Type B pancreatic cell (in vitro differentiated cells): Measurements from ENCODE around the gene SH3RF3. TPM values are rescaled to one million over a fixed set of nuclear protein-coding genes. Genes with fewer than 3 reads are reported as not detected.

Source experiments
- DNase-seq: peaks from one replicate; pipeline ENCODE4 v3.0.0; 2021; ENCODE audit warnings: mixed read lengths; ENCODE audit not compliant: unreplicated experiment; ENCODE audit errors: extremely low spot score
- H3K27ac Mint-ChIP-seq: 2 replicates; pipeline ENCODE4 v1.8.0; 2021; ENCODE audit warnings: mild to moderate bottlenecking, mixed read lengths
- H3K27me3 Mint-ChIP-seq: 2 replicates; pipeline ENCODE4 v1.8.0; 2021; ENCODE audit warnings: mixed read lengths
- H3K36me3 Mint-ChIP-seq: 2 replicates; pipeline ENCODE4 v1.8.0; 2021; ENCODE audit warnings: mixed read lengths
- H3K4me1 Mint-ChIP-seq: one replicate; pipeline ENCODE4 v1.8.0; 2021; ENCODE audit warnings: mixed read lengths; ENCODE audit not compliant: unreplicated experiment
- H3K4me3 Mint-ChIP-seq: 2 replicates; pipeline ENCODE4 v1.8.0; 2021; ENCODE audit warnings: mild to moderate bottlenecking, mixed read lengths
- H3K9me3 Mint-ChIP-seq: 2 replicates; pipeline ENCODE4 v1.8.0; 2021; ENCODE audit warnings: mixed read lengths
- microRNA-seq: library from miRNA; unstranded; fragments of <30 nt; microRNA quantifications from one replicate; pipeline ENCODE4, GENCODE V29; 2020
- total RNA-seq: library from RNA; stranded (reverse); gene quantifications from 2 replicates; pipeline ENCODE4 v1.2.1, GENCODE V29; 2021; ENCODE audit warnings: low replicate concordance
- TF ChIP-seq, protein P1 (sequence below): fragments of 200-600 bp; sonication (generic); conservative IDR thresholded peaks from 2 replicates; pipeline ENCODE4 v1.5.0; 2021; ENCODE audit warnings: antibody characterized with exemption, mild to moderate bottlenecking

SH3RF3 gene
- total RNA-seq, 1 donor from 2014 or later: 13.9 TPM

DNA sequence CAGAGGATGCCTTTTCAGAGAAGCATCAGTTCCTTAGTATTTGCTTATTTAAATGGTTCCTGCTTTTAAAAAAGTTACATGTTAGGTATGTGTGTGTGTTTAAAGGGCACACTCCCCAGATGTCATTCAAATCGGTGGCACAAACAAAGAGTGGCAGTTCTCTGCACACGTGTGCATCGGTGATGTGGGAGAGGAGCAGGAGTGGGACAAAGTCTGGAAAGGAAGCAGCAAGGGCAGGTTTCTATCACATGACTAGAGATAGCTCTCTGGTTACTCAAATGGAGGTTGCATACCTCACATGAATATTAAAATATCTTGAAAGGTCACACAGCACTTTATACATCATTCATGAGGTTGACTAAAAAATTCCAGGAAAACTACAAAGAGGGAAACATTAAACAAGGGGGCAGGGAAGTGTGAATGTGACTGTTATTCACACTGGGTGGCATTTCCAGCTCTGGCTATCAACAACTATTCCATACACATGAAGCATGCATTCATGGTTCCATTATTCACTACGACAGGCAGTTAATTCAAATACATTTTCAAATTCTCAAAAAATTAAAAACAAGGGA lies 420.1 kb downstream of the SH3RF3 start:
- Mint-ChIP-seq H3K27ac (no peak overlapping the region), H3K4me3 (no peak overlapping the region), H3K9me3 (no peaks in the 10 kb centered on the region), H3K27me3 (no peaks in the 10 kb centered on the region), H3K4me1 (peaks cover 6% of the 10 kb centered on the region), H3K36me3 (peaks cover 29% of the 10 kb centered on the region)
- TF ChIP-seq, protein P1, sequence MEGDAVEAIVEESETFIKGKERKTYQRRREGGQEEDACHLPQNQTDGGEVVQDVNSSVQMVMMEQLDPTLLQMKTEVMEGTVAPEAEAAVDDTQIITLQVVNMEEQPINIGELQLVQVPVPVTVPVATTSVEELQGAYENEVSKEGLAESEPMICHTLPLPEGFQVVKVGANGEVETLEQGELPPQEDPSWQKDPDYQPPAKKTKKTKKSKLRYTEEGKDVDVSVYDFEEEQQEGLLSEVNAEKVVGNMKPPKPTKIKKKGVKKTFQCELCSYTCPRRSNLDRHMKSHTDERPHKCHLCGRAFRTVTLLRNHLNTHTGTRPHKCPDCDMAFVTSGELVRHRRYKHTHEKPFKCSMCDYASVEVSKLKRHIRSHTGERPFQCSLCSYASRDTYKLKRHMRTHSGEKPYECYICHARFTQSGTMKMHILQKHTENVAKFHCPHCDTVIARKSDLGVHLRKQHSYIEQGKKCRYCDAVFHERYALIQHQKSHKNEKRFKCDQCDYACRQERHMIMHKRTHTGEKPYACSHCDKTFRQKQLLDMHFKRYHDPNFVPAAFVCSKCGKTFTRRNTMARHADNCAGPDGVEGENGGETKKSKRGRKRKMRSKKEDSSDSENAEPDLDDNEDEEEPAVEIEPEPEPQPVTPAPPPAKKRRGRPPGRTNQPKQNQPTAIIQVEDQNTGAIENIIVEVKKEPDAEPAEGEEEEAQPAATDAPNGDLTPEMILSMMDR: no peak
- DNase-seq: no peak

Small RNAs within 50 kb of the gene (microRNA-seq; reads per million reads assigned to microRNA genes)
- gene MIR4265 (not detected), gene MIR4266 (not detected)

Other genes with a start within 250 kb of the SH3RF3 start
- gene EDAR, start 140.0 kb upstream of the SH3RF3 start, total RNA-seq: 4.8 and 5.1 TPM in 2 replicates